A549 (cell line): Measurements from ENCODE around the gene NTN5. TPM values are rescaled to one million over a fixed set of nuclear protein-coding genes. Genes with fewer than 3 reads are reported as not detected.

Experiments used
- ATAC-seq, 2 experiments: fragments of 200-7000 bp in 1 of 2; fragments of >200 bp in 1 of 2; cut with Nextera tagmentation in 1 of 2; cut with Tn5 transposase in 1 of 2; 3 replicates each; pipeline versions ENCODE4 v1.8.0 to v1.9.1; 2018 to 2020; ENCODE audit warnings: mild to moderate bottlenecking in 1 of 2, moderate library complexity in 1 of 2
- CTCF ChIA-PET: fragments of 300-600 bp; sonication (Branson Sonifier 250); formaldehyde crosslinking; extraction: SDS; loops from one replicate; lab custom pipeline; 2021; ENCODE audit warnings: antibody characterized with exemption, inconsistent platforms; lab: Yijun Ruan, JAX
- POLR2A ChIA-PET: fragments of 350-600 bp; formaldehyde crosslinking; extraction: SDS; loops from one replicate; lab custom pipeline; 2021; ENCODE audit warnings: antibody characterized with exemption, inconsistent platforms; lab: Yijun Ruan, JAX
- DNase-seq, 2 experiments: peaks; one replicate each; pipeline versions ENCODE4 v3.0.0 to v3.0.0-alpha.2; 2011 to 2016; ENCODE audit warnings: low read depth in 1 of 2, low spot score in 1 of 2
- FAIRE-seq: peaks from 2 replicates; lab custom pipeline; 2011; peaks lifted over from hg19 to GRCh38; lab: Jason Lieb, UNC
- H3K27ac ChIP-seq, 2 experiments: fragments of >200 bp; sonication (Bioruptor Twin); formaldehyde crosslinking; 3 replicates each; pipeline ENCODE4 v1.5.1; 2016 to 2017
- H3K4me1 ChIP-seq: fragments of >200 bp; sonication (Bioruptor Twin); formaldehyde crosslinking; 3 replicates; pipeline ENCODE4 v1.6.1; 2016
- H3K4me2 ChIP-seq: fragments of >200 bp; sonication (Bioruptor Twin); formaldehyde crosslinking; 3 replicates; pipeline ENCODE4 v1.6.1; 2016
- H3K4me3 ChIP-seq: fragments of >200 bp; sonication (Bioruptor Twin); formaldehyde crosslinking; 3 replicates; pipeline ENCODE4 v1.5.1; 2016
- H3K9me3 ChIP-seq: fragments of >200 bp; sonication (Bioruptor Twin); formaldehyde crosslinking; 3 replicates; pipeline ENCODE4 v1.6.1; 2016
- CEBPB ChIP-seq, 2 experiments: fragments of >200 bp in 1 of 2; sonication (Bioruptor Twin) in 1 of 2; formaldehyde crosslinking in 1 of 2; IDR thresholded peaks; 2 replicates each; pipeline ENCODE4 v1.6.1; 2012 to 2016
- CHD2 ChIP-seq: fragments of 150-350 bp; IDR thresholded peaks from 2 replicates; pipeline ENCODE4 v1.6.1; 2014; ENCODE audit warnings: low read length; ENCODE audit not compliant: partially characterized antibody
- FOSB ChIP-seq: fragments of 250-450 bp; sonication (Bioruptor Pico); IDR thresholded peaks from 2 replicates; pipeline ENCODE4 v1.5.0; 2020; ENCODE audit warnings: mild to moderate bottlenecking, moderate library complexity
- GATA3 ChIP-seq: IDR thresholded peaks from 2 replicates; pipeline ENCODE4 v1.6.1; 2012; ENCODE audit warnings: borderline replicate concordance
- HEYL ChIP-seq: fragments of 250-450 bp; sonication (Bioruptor Pico); IDR thresholded peaks from 2 replicates; pipeline ENCODE4 v1.8.0; 2021; ENCODE audit warnings: mild to moderate bottlenecking, moderate library complexity
- HOXA7 ChIP-seq: fragments of 250-450 bp; sonication (Bioruptor Pico); IDR thresholded peaks from 2 replicates; pipeline ENCODE4 v1.5.0; 2020; ENCODE audit warnings: mild to moderate bottlenecking, moderate library complexity
- JUNB ChIP-seq: fragments of >200 bp; sonication (Bioruptor Twin); formaldehyde crosslinking; IDR thresholded peaks from 2 replicates; pipeline ENCODE4 v1.6.1; 2016
- MAFK ChIP-seq: fragments of 450-650 bp; IDR thresholded peaks from 2 replicates; pipeline ENCODE4 v1.6.1; 2014; ENCODE audit not compliant: partially characterized antibody
- MYC ChIP-seq: IDR thresholded peaks from 2 replicates; pipeline ENCODE4 v1.6.1; 2012; ENCODE audit warnings: mild to moderate bottlenecking, inconsistent platforms, low read length, improper control_type of control experiment, borderline replicate concordance
- NFE2L2 ChIP-seq: fragments of 150-350 bp; conservative IDR thresholded peaks from 2 replicates; pipeline ENCODE4 v1.6.1; 2014; ENCODE audit warnings: low read length
- POLR2AphosphoS2 ChIP-seq: conservative IDR thresholded peaks from 2 replicates; pipeline ENCODE4 v1.6.1; 2012; ENCODE audit warnings: low read length, improper control_type of control experiment, inconsistent platforms
- RARB ChIP-seq: fragments of 250-450 bp; sonication (Bioruptor Pico); IDR thresholded peaks from 2 replicates; pipeline ENCODE4 v1.8.0; 2021; ENCODE audit warnings: mild to moderate bottlenecking, moderate library complexity
- SREBF2 ChIP-seq: fragments of 450-650 bp; IDR thresholded peaks from 2 replicates; pipeline ENCODE4 v1.6.1; 2014; ENCODE audit warnings: mild to moderate bottlenecking, moderate library complexity
- TFCP2L1 ChIP-seq: fragments of 250-450 bp; sonication (Bioruptor Pico); IDR thresholded peaks from 2 replicates; pipeline ENCODE4 v1.5.0; 2021; ENCODE audit warnings: mild to moderate bottlenecking
- TP53 ChIP-seq: fragments of 250-450 bp; sonication (Bioruptor Pico); IDR thresholded peaks from 2 replicates; pipeline ENCODE4 v1.5.0; 2021; ENCODE audit warnings: mild to moderate bottlenecking, moderate library complexity
- ZNF302 ChIP-seq: fragments of 250-450 bp; sonication (Bioruptor Pico); IDR thresholded peaks from 2 replicates; pipeline ENCODE4 v1.9.0; 2021; ENCODE audit warnings: inconsistent platforms, mild to moderate bottlenecking, moderate library complexity
- WGBS: methylation state at CpG from one replicate; pipeline ENCODE4 v1.1.6; 2017; ENCODE audit errors: missing lambda C conversion rate; 5-methylcytosine and 5-hydroxymethylcytosine counted together
- polyA plus RNA-seq, 4 experiments: library from polyadenylated mRNA; depleted of rRNA in 3 of 4; stranded (reverse); fragments of >200 nt; fragmentation: RNase III in 1 of 4; extraction: RNeasy Plus Mini Kit Qiagen cat#74134 plus additional on column Dnase treatment in 1 of 4; gene quantifications; 2 replicates in 3 of 4; 3 replicates in 1 of 4; pipeline ENCODE4 v1.2.3, GENCODE V29; 2011 to 2017
- TF ChIP-seq, protein P1 (sequence below): fragments of 450-650 bp; IDR thresholded peaks from 2 replicates; pipeline ENCODE4 v1.6.1; 2014; ENCODE audit warnings: antibody characterized with exemption
- TF ChIP-seq, protein P2 (sequence below): IDR thresholded peaks from 2 replicates; pipeline ENCODE4 v1.6.1; 2012; ENCODE audit warnings: low read depth, borderline replicate concordance

Gene NTN5
- polyA plus RNA-seq, 2 of the 4 experiments (the other 2 are of a cell fraction): 0.18 to 0.22 TPM

- CTCF ChIA-PET: interaction anchor here (0.9 to 18.9 kb wide), 5 partner anchors 10 to 300 kb away, joined by 3 to 396 read pairs (median 3); partner anchors contain the start of gene KDELR1
- Histone ChIP-seq H3K9me3 (no peaks in the 10 kb centered on the region), H3K4me1 (peaks cover 41% of the 10 kb centered on the region), H3K27ac (peak overlapping the region in 1 of 2 experiments; percentile 90; a peak in 3 of 6 replicates), H3K4me3 (no peak overlapping the region), H3K4me2 (no peak overlapping the region)
- FAIRE-seq (no peak), ATAC-seq (peak; percentile 28 to 36), DNase-seq (no peak)
- TF ChIP-seq RARB: peak; percentile 49; the same call in 1 of the 2 replicates
- TF ChIP-seq CHD2: peak; percentile 11
- TF ChIP-seq FOSB (CRISPR knock-in tag): peak; percentile 76
- TF ChIP-seq MYC: no peak
- TF ChIP-seq JUNB: no peak
- TF ChIP-seq GATA3: no peak
- TF ChIP-seq HOXA7: peak; percentile 84
- TF ChIP-seq TFCP2L1 (CRISPR knock-in tag): peak; percentile 90
- TF ChIP-seq, protein P1, sequence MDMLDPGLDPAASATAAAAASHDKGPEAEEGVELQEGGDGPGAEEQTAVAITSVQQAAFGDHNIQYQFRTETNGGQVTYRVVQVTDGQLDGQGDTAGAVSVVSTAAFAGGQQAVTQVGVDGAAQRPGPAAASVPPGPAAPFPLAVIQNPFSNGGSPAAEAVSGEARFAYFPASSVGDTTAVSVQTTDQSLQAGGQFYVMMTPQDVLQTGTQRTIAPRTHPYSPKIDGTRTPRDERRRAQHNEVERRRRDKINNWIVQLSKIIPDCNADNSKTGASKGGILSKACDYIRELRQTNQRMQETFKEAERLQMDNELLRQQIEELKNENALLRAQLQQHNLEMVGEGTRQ: no peak
- TF ChIP-seq NFE2L2: no peak
- TF ChIP-seq TP53 (CRISPR knock-in tag): peak; percentile 74; the same call in 1 of the 2 replicates
- TF ChIP-seq, protein P2, sequence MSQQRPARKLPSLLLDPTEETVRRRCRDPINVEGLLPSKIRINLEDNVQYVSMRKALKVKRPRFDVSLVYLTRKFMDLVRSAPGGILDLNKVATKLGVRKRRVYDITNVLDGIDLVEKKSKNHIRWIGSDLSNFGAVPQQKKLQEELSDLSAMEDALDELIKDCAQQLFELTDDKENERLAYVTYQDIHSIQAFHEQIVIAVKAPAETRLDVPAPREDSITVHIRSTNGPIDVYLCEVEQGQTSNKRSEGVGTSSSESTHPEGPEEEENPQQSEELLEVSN: 0 out of 2 replicates have a peak, but pooled peaks have one; percentile 3
- POLR2A ChIA-PET: interaction anchor here (0.5 to 0.9 kb wide), 4 partner anchors 9 to 748 kb away, joined by 3 read pairs; partner anchors contain the start of gene TEAD2
- 84% methylated on average over 13 of the region's 13 CpGs for WGBS
These were observed 58.9 kb downstream of the NTN5 start for GRCh38 chr19:48613852-48614435.

- peak; percentile 28 for TF ChIP-seq POLR2AphosphoS2
- TF ChIP-seq HEYL (CRISPR knock-in tag): no peak
- no peak for TF ChIP-seq CEBPB (IDR thresholded peaks at IDR 0.05)
- ATAC-seq (peak; percentile 19), DNase-seq (no peak), FAIRE-seq (no peak)
- POLR2A ChIA-PET: no interaction called here
- CTCF ChIA-PET: interaction anchor here (0.9 to 18.9 kb wide), 4 partner anchors 11 to 299 kb away, joined by 3 to 396 read pairs (median 4); partner anchors contain the start of gene KDELR1
- no peaks in the 10 kb centered on the region for H3K9me3 ChIP-seq
- peaks cover 42% of the 10 kb centered on the region for H3K4me1 ChIP-seq
- no peak overlapping the region for H3K4me3 ChIP-seq
- H3K27ac ChIP-seq: peak overlapping the region in 1 of 2 experiments; percentile 90; a peak in 2 of 6 replicates
- no peak overlapping the region for H3K4me2 ChIP-seq
- WGBS: 85% methylated on average over 39 of the region's 39 CpGs
These were observed 59.6 kb downstream of the NTN5 start for GRCh38 chr19:48613024-48613851.

- Histone ChIP-seq H3K4me2 (no peak overlapping the region), H3K9me3 (no peaks in the 10 kb centered on the region), H3K4me3 (no peak overlapping the region), H3K27ac (no peak overlapping the region), H3K4me1 (peaks cover 32% of the 10 kb centered on the region)
- no peak for ATAC-seq
- TF ChIP-seq MAFK (peak; percentile 82), SREBF2 (no peak), ZNF302 (no peak), CEBPB (IDR thresholded peaks at IDR 0.05) (no peak), NFE2L2 (no peak), HEYL (CRISPR knock-in tag) (no peak), FOSB (CRISPR knock-in tag) (no peak), TFCP2L1 (CRISPR knock-in tag) (no peak)
- WGBS: 92% methylated on average over 14 of the region's 14 CpGs
- CTCF ChIA-PET: interaction anchor here (1.4 to 18.9 kb wide), 4 partner anchors 10 to 123 kb away, joined by 3 to 396 read pairs (median 44); no protein-coding TSS in a partner anchor
- no peak for FAIRE-seq
- DNase-seq: no peak
- POLR2A ChIA-PET: no interaction called here
These were observed 60.9 kb downstream of the NTN5 start for GRCh38 chr19:48611872-48612271.

Other genes with a start within 250 kb of the NTN5 start
- 40.0 and 48.1 TPM in 2 replicates for gene GRWD1, start 227.0 kb downstream of the NTN5 start, polyA plus RNA-seq (2011; rRNA removed)
- 82.1 to 87.0 TPM (median 84.2 TPM) in 3 replicates for gene GRWD1, start 227.0 kb downstream of the NTN5 start, polyA plus RNA-seq (2017; fragmentation: RNase III; extraction: RNeasy Plus Mini Kit Qiagen cat#74134 plus additional on column Dnase treatment)
- gene KCNJ14, start 217.4 kb downstream of the NTN5 start, polyA plus RNA-seq (2011; rRNA removed): 1.9 and 2.2 TPM in 2 replicates
- 1.3 to 1.4 TPM (median 1.3 TPM) in 3 replicates for gene KCNJ14, start 217.4 kb downstream of the NTN5 start, polyA plus RNA-seq (2017; fragmentation: RNase III; extraction: RNeasy Plus Mini Kit Qiagen cat#74134 plus additional on column Dnase treatment)
- 33.4 and 36.9 TPM in 2 replicates for gene CYTH2, start 203.6 kb downstream of the NTN5 start, polyA plus RNA-seq (2011; rRNA removed)
- gene CYTH2, start 203.6 kb downstream of the NTN5 start, polyA plus RNA-seq (2017; fragmentation: RNase III; extraction: RNeasy Plus Mini Kit Qiagen cat#74134 plus additional on column Dnase treatment): 42.3 to 55.4 TPM (median 50.5 TPM) in 3 replicates
- gene LMTK3, start 161.2 kb downstream of the NTN5 start, polyA plus RNA-seq (2011; rRNA removed): 0.62 and 0.95 TPM in 2 replicates
- gene LMTK3, start 161.2 kb downstream of the NTN5 start, polyA plus RNA-seq (2017; fragmentation: RNase III; extraction: RNeasy Plus Mini Kit Qiagen cat#74134 plus additional on column Dnase treatment): 4.6 to 6.1 TPM (median 5.6 TPM) in 3 replicates
- gene SULT2B1, start 120.8 kb downstream of the NTN5 start, polyA plus RNA-seq (2011; rRNA removed): 22.2 and 22.4 TPM in 2 replicates
- gene SULT2B1, start 120.8 kb downstream of the NTN5 start, polyA plus RNA-seq (2017; fragmentation: RNase III; extraction: RNeasy Plus Mini Kit Qiagen cat#74134 plus additional on column Dnase treatment): 30.1 to 36.5 TPM (median 34.3 TPM) in 3 replicates
- gene SPACA4, start 66.3 kb downstream of the NTN5 start, polyA plus RNA-seq (2011; rRNA removed): 0.08 and 0.09 TPM in 2 replicates
- 0.12 to 0.13 TPM in 2 of 3 replicates, not detected in the other for gene SPACA4, start 66.3 kb downstream of the NTN5 start, polyA plus RNA-seq (2017; fragmentation: RNase III; extraction: RNeasy Plus Mini Kit Qiagen cat#74134 plus additional on column Dnase treatment)
- 0.16 and 0.45 TPM in 2 replicates for gene FAM83E, start 57.9 kb downstream of the NTN5 start, polyA plus RNA-seq (2011; rRNA removed)
- 0.24 to 0.45 TPM (median 0.41 TPM) in 3 replicates for gene FAM83E, start 57.9 kb downstream of the NTN5 start, polyA plus RNA-seq (2017; fragmentation: RNase III; extraction: RNeasy Plus Mini Kit Qiagen cat#74134 plus additional on column Dnase treatment)
- gene RPL18, start 53.8 kb downstream of the NTN5 start, polyA plus RNA-seq (2011; rRNA removed): 1,390 and 1,780 TPM in 2 replicates
- gene RPL18, start 53.8 kb downstream of the NTN5 start, polyA plus RNA-seq (2017; fragmentation: RNase III; extraction: RNeasy Plus Mini Kit Qiagen cat#74134 plus additional on column Dnase treatment): 2,568 to 2,696 TPM (median 2,647 TPM) in 3 replicates
- gene SPHK2, start 53.5 kb downstream of the NTN5 start, polyA plus RNA-seq (2011; rRNA removed): 5.5 and 6.1 TPM in 2 replicates
- 14.7 to 18.3 TPM (median 17.1 TPM) in 3 replicates for gene SPHK2, start 53.5 kb downstream of the NTN5 start, polyA plus RNA-seq (2017; fragmentation: RNase III; extraction: RNeasy Plus Mini Kit Qiagen cat#74134 plus additional on column Dnase treatment)
- gene DBP, start 35.6 kb downstream of the NTN5 start, polyA plus RNA-seq (2011; rRNA removed): 1.8 and 2.5 TPM in 2 replicates
- 3.8 to 5.5 TPM (median 4.1 TPM) in 3 replicates for gene DBP, start 35.6 kb downstream of the NTN5 start, polyA plus RNA-seq (2017; fragmentation: RNase III; extraction: RNeasy Plus Mini Kit Qiagen cat#74134 plus additional on column Dnase treatment)
- gene CA11, start 26.8 kb downstream of the NTN5 start, polyA plus RNA-seq (2011; rRNA removed): 8.8 and 9.8 TPM in 2 replicates
- 12.8 to 21.0 TPM (median 17.5 TPM) in 3 replicates for gene CA11, start 26.8 kb downstream of the NTN5 start, polyA plus RNA-seq (2017; fragmentation: RNase III; extraction: RNeasy Plus Mini Kit Qiagen cat#74134 plus additional on column Dnase treatment)
- not detected in 2 replicates for gene FUT2, start 23.0 kb upstream of the NTN5 start, polyA plus RNA-seq (2011; rRNA removed)
- gene FUT2, start 23.0 kb upstream of the NTN5 start, polyA plus RNA-seq (2017; fragmentation: RNase III; extraction: RNeasy Plus Mini Kit Qiagen cat#74134 plus additional on column Dnase treatment): not detected in 3 replicates
- gene MAMSTR, start 46.7 kb upstream of the NTN5 start, polyA plus RNA-seq (2011; rRNA removed): 0.45 and 0.52 TPM in 2 replicates
- gene MAMSTR, start 46.7 kb upstream of the NTN5 start, polyA plus RNA-seq (2017; fragmentation: RNase III; extraction: RNeasy Plus Mini Kit Qiagen cat#74134 plus additional on column Dnase treatment): 0.33 to 0.44 TPM (median 0.40 TPM) in 3 replicates
- 0.33 and 0.40 TPM in 2 replicates for gene RASIP1, start 67.6 kb upstream of the NTN5 start, polyA plus RNA-seq (2011; rRNA removed)
- gene RASIP1, start 67.6 kb upstream of the NTN5 start, polyA plus RNA-seq (2017; fragmentation: RNase III; extraction: RNeasy Plus Mini Kit Qiagen cat#74134 plus additional on column Dnase treatment): 0.36 to 0.62 TPM (median 0.45 TPM) in 3 replicates
- not detected in 2 replicates for gene IZUMO1, start 73.9 kb upstream of the NTN5 start, polyA plus RNA-seq (2011; rRNA removed)
- gene IZUMO1, start 73.9 kb upstream of the NTN5 start, polyA plus RNA-seq (2017; fragmentation: RNase III; extraction: RNeasy Plus Mini Kit Qiagen cat#74134 plus additional on column Dnase treatment): not detected in 3 replicates
- 1.4 and 1.5 TPM in 2 replicates for gene FUT1, start 79.6 kb upstream of the NTN5 start, polyA plus RNA-seq (2011; rRNA removed)
- gene FUT1, start 79.6 kb upstream of the NTN5 start, polyA plus RNA-seq (2017; fragmentation: RNase III; extraction: RNeasy Plus Mini Kit Qiagen cat#74134 plus additional on column Dnase treatment): 0.05 to 0.13 TPM (median 0.09 TPM) in 3 replicates
- 0.06 TPM in 1 of 2 replicates, not detected in the other for gene FGF21, start 82.5 kb upstream of the NTN5 start, polyA plus RNA-seq (2011; rRNA removed)
- not detected in 3 replicates for gene FGF21, start 82.5 kb upstream of the NTN5 start, polyA plus RNA-seq (2017; fragmentation: RNase III; extraction: RNeasy Plus Mini Kit Qiagen cat#74134 plus additional on column Dnase treatment)
- gene BCAT2, start 138.0 kb upstream of the NTN5 start, polyA plus RNA-seq (2011; rRNA removed): 30.4 and 31.9 TPM in 2 replicates
- gene BCAT2, start 138.0 kb upstream of the NTN5 start, polyA plus RNA-seq (2017; fragmentation: RNase III; extraction: RNeasy Plus Mini Kit Qiagen cat#74134 plus additional on column Dnase treatment): 46.4 to 47.9 TPM (median 47.2 TPM) in 3 replicates
- gene HSD17B14, start 163.5 kb upstream of the NTN5 start, polyA plus RNA-seq (2011; rRNA removed): 8.1 and 11.1 TPM in 2 replicates
- 10.6 to 20.9 TPM (median 19.5 TPM) in 3 replicates for gene HSD17B14, start 163.5 kb upstream of the NTN5 start, polyA plus RNA-seq (2017; fragmentation: RNase III; extraction: RNeasy Plus Mini Kit Qiagen cat#74134 plus additional on column Dnase treatment)
- gene PLEKHA4, start 195.6 kb upstream of the NTN5 start, polyA plus RNA-seq (2011; rRNA removed): 0.34 and 0.42 TPM in 2 replicates
- gene PLEKHA4, start 195.6 kb upstream of the NTN5 start, polyA plus RNA-seq (2017; fragmentation: RNase III; extraction: RNeasy Plus Mini Kit Qiagen cat#74134 plus additional on column Dnase treatment): 0.46 to 0.78 TPM (median 0.47 TPM) in 3 replicates
- gene PPP1R15A, start 199.4 kb upstream of the NTN5 start, polyA plus RNA-seq (2011; rRNA removed): 49.0 and 74.2 TPM in 2 replicates
- gene PPP1R15A, start 199.4 kb upstream of the NTN5 start, polyA plus RNA-seq (2017; fragmentation: RNase III; extraction: RNeasy Plus Mini Kit Qiagen cat#74134 plus additional on column Dnase treatment): 28.1 to 29.7 TPM (median 29.2 TPM) in 3 replicates
- gene TULP2, start 225.7 kb upstream of the NTN5 start, polyA plus RNA-seq (2011; rRNA removed): not detected in 2 replicates
- gene TULP2, start 225.7 kb upstream of the NTN5 start, polyA plus RNA-seq (2017; fragmentation: RNase III; extraction: RNeasy Plus Mini Kit Qiagen cat#74134 plus additional on column Dnase treatment): not detected in 3 replicates
- 58.5 and 79.5 TPM in 2 replicates for gene NUCB1, start 227.3 kb upstream of the NTN5 start, polyA plus RNA-seq (2011; rRNA removed)
- gene NUCB1, start 227.3 kb upstream of the NTN5 start, polyA plus RNA-seq (2017; fragmentation: RNase III; extraction: RNeasy Plus Mini Kit Qiagen cat#74134 plus additional on column Dnase treatment): 154 to 182 TPM (median 174 TPM) in 3 replicates